ENCODE measurements around the gene GSK3A.

Gene GSK3A

DNA sequence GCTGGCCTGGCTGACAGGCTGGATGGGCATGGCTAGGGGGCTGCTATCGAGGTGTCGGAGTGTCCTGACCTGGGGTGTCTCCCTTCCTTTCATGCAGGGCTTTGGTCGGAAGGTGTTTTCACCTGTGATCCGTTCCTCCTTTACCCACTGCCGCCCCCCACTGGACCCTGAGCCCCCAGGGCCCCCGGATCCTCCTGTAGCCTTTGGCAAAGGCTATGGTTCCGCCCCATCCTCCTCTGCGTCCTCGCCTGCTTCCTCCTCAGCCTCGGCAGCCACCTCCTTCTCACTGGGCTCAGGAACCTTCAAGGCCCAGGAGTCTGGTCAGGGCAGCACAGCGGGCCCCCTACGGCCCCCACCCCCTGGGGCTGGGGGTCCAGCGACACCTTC, 47.7 kb upstream of the GSK3A start:
- H3K36me3 ChIP-seq (replicated peaks; ENCODE audit: insufficient read depth, low read length) = no peaks in the 10 kb centered on the region
- no peak overlapping the region for H3K4me3 ChIP-seq (ENCODE audit: low read length)
- peaks cover under 1% of the 10 kb centered on the region; the same call in 1 of the 2 replicates for H3K4me1 ChIP-seq (ENCODE audit: low read length)
- no peak for DNase-seq
- peaks cover 12% of the 10 kb centered on the region for H3K79me2 ChIP-seq (ENCODE audit: low read length)
- H3K9me3 ChIP-seq (replicated peaks; ENCODE audit: insufficient read depth, low read length) = no peaks in the 10 kb centered on the region
- no peak overlapping the region for H3K27ac ChIP-seq (ENCODE audit: low read length)
- H3K4me2 ChIP-seq (ENCODE audit: low read depth, low read length) = no peak overlapping the region
- no peaks in the 10 kb centered on the region for H3F3A ChIP-seq (ENCODE audit: insufficient read depth, low read length)
- no peak overlapping the region for H3K9ac ChIP-seq (ENCODE audit: low read length)
- H3K27me3 ChIP-seq (replicated peaks; ENCODE audit: insufficient read depth, low read length) = no peaks in the 10 kb centered on the region
- H3K9me2 ChIP-seq (replicated peaks; ENCODE audit: insufficient read depth, low read length) = no peaks in the 10 kb centered on the region
- H2AFZ ChIP-seq (ENCODE audit: low read length) = no peak overlapping the region
- no peak for TF ChIP-seq EZH2 (optimal IDR thresholded peaks at IDR 0.05; ENCODE audit: low read depth, low read length)
- TF ChIP-seq EZH2phosphoT487 (IDR thresholded peaks at IDR 0.05; ENCODE audit: low read length) = no peak
- TF ChIP-seq CTCF (IDR thresholded peaks at IDR 0.05; ENCODE audit: low read length) = no peak
- no peaks in the 10 kb centered on the region for H4K20me1 ChIP-seq (ENCODE audit: insufficient read depth, low read length)

DNA sequence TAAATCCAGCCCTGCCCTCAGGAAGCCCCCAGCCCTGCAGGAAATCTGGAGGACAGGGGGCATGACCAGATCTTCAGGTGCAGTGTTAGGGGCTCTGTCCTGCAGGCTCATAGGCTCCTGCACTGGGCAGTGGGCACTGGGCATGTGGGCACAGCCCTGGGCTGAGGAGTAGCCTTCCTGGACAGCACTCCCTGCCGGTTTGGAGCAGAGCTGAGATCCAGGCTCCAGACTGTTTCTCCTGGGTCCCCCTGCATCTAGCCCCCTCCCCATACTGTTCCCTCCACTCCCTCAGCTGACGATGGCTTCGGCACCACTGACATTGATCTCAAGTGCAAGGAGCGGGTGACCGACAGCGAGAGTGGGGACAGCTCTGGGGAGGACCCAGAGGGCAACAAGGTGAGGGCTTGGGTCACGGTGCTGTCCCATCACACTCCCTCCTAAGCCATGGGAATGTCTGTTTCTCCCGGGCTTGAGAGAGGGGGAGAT, 47.2 kb upstream of the GSK3A start:
- H3K27ac ChIP-seq (ENCODE audit: low read length) = no peak overlapping the region

DNA sequence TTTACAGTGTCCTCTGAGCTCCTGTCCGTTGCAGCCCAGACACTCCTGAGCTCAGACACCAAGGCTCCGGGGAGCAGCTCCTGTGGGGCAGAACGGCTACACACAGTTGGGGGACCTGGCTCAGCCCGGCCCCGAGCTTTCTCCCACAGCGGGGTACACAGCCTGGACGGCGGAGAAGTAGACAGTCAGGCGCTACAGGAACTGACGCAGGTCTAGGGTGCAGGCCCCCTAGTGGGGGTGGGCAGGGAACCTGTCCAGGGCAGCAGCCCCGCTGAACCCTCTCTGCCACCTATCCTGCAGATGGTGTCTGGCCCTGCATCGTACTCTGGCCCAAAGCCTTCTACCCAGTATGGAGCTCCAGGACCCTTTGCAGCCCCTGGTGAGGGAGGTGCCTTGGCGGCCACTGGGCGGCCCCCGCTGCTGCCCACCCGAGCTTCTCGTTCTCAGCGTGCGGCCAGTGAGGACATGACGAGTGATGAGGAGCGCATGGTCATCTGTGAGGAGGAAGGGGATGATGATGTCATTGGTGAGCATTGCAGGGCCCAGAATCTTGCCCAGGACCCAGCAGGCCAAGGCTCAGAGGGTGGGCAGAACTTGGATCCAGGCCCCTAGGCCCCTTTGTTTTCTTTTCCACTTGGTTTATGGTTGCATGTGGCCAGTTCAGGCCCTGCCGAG, 46.6 kb upstream of the GSK3A start:
- H3K27ac ChIP-seq (ENCODE audit: low read length) = no peak overlapping the region
- peaks cover 6% of the 10 kb centered on the region for H3K4me1 ChIP-seq (ENCODE audit: low read length)
- H3K27me3 ChIP-seq (replicated peaks; ENCODE audit: insufficient read depth, low read length) = no peaks in the 10 kb centered on the region
- no peaks in the 10 kb centered on the region for H3F3A ChIP-seq (ENCODE audit: insufficient read depth, low read length)
- H3K36me3 ChIP-seq (replicated peaks; ENCODE audit: insufficient read depth, low read length) = no peaks in the 10 kb centered on the region
- no peaks in the 10 kb centered on the region for H4K20me1 ChIP-seq (ENCODE audit: insufficient read depth, low read length)
- H3K9me3 ChIP-seq (replicated peaks; ENCODE audit: insufficient read depth, low read length) = no peaks in the 10 kb centered on the region
- H3K79me2 ChIP-seq (ENCODE audit: low read length) = peaks cover 19% of the 10 kb centered on the region
- H3K9me2 ChIP-seq (replicated peaks; ENCODE audit: insufficient read depth, low read length) = no peaks in the 10 kb centered on the region
- no peak overlapping the region for H3K4me3 ChIP-seq (ENCODE audit: low read length)
- H3K4me2 ChIP-seq (ENCODE audit: low read depth, low read length) = no peak overlapping the region
- H2AFZ ChIP-seq (ENCODE audit: low read length) = no peak overlapping the region
- H3K9ac ChIP-seq (ENCODE audit: low read length) = no peak overlapping the region
- TF ChIP-seq CTCF (IDR thresholded peaks at IDR 0.05; ENCODE audit: low read length) = no peak
- TF ChIP-seq EZH2 (optimal IDR thresholded peaks at IDR 0.05; ENCODE audit: low read depth, low read length) = no peak
- no peak for TF ChIP-seq EZH2phosphoT487 (IDR thresholded peaks at IDR 0.05; ENCODE audit: low read length)
- no peak for DNase-seq

More for the DNA sequence above, 47.2 kb upstream of the GSK3A start:
- Histone ChIP-seq H3K9me3 (replicated peaks; ENCODE audit: insufficient read depth, low read length) (no peaks in the 10 kb centered on the region), H3K36me3 (replicated peaks; ENCODE audit: insufficient read depth, low read length) (no peaks in the 10 kb centered on the region), H3K79me2 (ENCODE audit: low read length) (peaks cover 17% of the 10 kb centered on the region), H3K9me2 (replicated peaks; ENCODE audit: insufficient read depth, low read length) (no peaks in the 10 kb centered on the region), H2AFZ (ENCODE audit: low read length) (no peak overlapping the region), H3K4me3 (ENCODE audit: low read length) (no peak overlapping the region), H3F3A (ENCODE audit: insufficient read depth, low read length) (no peaks in the 10 kb centered on the region), H4K20me1 (ENCODE audit: insufficient read depth, low read length) (no peaks in the 10 kb centered on the region), H3K9ac (ENCODE audit: low read length) (no peak overlapping the region), H3K4me1 (ENCODE audit: low read length) (peaks cover 6% of the 10 kb centered on the region), H3K27me3 (replicated peaks; ENCODE audit: insufficient read depth, low read length) (no peaks in the 10 kb centered on the region), H3K4me2 (ENCODE audit: low read depth, low read length) (no peak overlapping the region)
- DNase-seq = no peak
- TF ChIP-seq EZH2phosphoT487 (IDR thresholded peaks at IDR 0.05; ENCODE audit: low read length) = no peak
- TF ChIP-seq EZH2 (optimal IDR thresholded peaks at IDR 0.05; ENCODE audit: low read depth, low read length) = no peak

GRCh38 chr19:42288387-42288786, 46.0 kb upstream of the GSK3A start:
- Histone ChIP-seq H3K27ac (ENCODE audit: low read length) (no peak overlapping the region), H4K20me1 (ENCODE audit: insufficient read depth, low read length) (no peaks in the 10 kb centered on the region), H2AFZ (ENCODE audit: low read length) (no peak overlapping the region), H3K9me3 (replicated peaks; ENCODE audit: insufficient read depth, low read length) (no peaks in the 10 kb centered on the region), H3K4me3 (ENCODE audit: low read length) (no peak overlapping the region), H3K4me1 (ENCODE audit: low read length) (peaks cover 6% of the 10 kb centered on the region), H3K79me2 (ENCODE audit: low read length) (peaks cover 19% of the 10 kb centered on the region), H3K27me3 (replicated peaks; ENCODE audit: insufficient read depth, low read length) (no peaks in the 10 kb centered on the region), H3K4me2 (ENCODE audit: low read depth, low read length) (no peak overlapping the region), H3K9ac (ENCODE audit: low read length) (no peak overlapping the region), H3F3A (ENCODE audit: insufficient read depth, low read length) (0 out of 2 replicates have a peak, but pooled peaks cover under 1% of the 10 kb centered on the region), H3K9me2 (replicated peaks; ENCODE audit: insufficient read depth, low read length) (no peaks in the 10 kb centered on the region), H3K36me3 (replicated peaks; ENCODE audit: insufficient read depth, low read length) (no peaks in the 10 kb centered on the region)
- TF ChIP-seq EZH2 (optimal IDR thresholded peaks at IDR 0.05; ENCODE audit: low read depth, low read length) (no peak), EZH2phosphoT487 (IDR thresholded peaks at IDR 0.05; ENCODE audit: low read length) (no peak), CTCF (IDR thresholded peaks at IDR 0.05; ENCODE audit: low read length) (no peak)
- DNase-seq = no peak

Data from MM.1S (cell line).